Activated T-cell treated with anti-CD3 and anti-CD28 coated beads for 1 hour (primary cell): ENCODE data around the gene CDK17.
"Not testable (repeated sequence)": the region's sequence is repeated elsewhere in the genome, so short reads cannot be mapped to it uniquely, and the experiment has no call there.

Experiments
- DNase-seq: peaks from one replicate; pipeline ENCODE4 v3.0.0-alpha.2; 2020; ENCODE audit warnings: low read depth

CDK17 gene

GRCh38 chr12:96399919-96400630 is at the start of gene CDK17:
Gene CDK17 (minus strand): TSS chr12:96400439. CDS start chr12:96334836, 65,603 bp downstream.
- DNase-seq: peak; percentile 82

DNA sequence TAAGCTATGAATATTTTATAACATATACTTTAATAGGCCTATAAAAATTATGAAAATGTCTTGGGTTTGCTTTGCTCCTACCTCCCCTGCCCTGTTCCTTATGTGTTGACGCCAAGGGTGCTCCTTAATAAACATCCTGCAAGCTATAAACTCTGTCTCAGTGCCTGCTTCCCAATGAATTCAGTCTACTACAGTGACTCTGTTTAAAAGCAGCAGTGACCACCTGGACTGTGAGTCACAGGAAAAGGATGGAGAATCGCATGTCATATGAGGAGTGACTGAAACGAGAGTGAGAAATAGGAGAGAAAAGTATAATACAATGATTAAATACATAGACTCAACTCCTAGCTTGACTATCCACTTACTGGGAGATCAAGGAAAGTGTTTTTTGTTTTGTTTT is 48.1 kb upstream of the CDK17 start:
- DNase-seq: no peak

DNA sequence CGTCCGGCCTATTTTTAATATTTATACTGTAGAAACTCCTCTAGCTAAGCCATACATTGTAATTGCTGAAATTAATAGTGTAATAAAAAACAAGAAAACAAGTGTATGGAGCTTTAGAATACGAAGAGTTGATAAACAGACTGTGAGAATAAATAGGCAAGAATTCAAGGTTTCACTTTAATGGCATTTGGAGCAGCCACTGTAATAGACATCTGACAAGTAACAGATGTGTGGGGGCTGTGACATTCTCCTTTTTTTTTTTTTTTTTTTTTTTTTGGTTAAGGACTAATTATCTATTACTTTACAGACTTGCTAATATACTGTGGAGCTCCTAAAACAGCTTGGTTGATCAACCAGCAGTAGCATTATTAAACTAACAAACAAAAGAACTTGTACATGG is 47.0 kb upstream of the CDK17 start:
- no peak for DNase-seq

DNA sequence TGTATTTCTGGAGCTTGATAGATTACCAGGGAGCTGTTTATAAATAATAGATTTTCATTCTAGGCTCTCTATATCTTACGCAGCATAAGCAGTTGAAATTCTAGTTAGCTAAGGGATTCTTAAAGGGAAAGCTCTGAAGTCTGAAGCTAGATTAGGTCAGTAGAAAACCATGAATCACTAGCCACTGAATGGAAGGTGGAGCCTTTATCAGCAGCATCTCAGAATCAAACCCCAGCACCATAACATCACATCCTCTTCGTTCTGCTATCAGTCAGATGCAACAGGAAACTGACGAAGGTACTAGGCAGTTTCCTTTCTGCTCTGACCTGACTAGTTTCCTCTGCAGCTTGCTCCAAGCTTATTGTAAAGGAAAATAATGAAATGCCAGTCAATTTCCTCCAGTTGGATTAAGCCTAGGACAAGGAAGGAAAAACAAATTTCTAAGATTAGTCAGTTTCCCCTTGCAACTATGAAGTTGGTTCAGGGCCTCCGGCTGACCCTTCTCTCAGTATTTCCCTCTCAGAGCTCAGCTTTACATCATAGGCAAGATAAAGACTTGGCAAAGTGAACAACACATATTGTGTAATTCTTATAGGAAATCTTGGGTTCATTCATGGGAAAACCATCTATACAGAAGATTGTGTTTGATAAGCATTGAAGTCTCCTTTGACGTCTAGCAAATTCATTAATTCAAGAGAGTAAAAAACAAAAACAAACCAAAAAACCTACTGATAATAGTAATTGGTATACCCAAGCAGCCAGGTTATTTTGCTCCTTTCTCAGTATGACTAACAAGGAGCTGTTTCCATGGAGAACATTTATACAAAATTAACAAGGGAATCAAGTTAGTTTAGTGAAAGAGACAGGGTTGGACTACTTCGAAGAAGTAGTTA is 45.7 kb upstream of the CDK17 start:
- peak; percentile 10 for DNase-seq

DNA sequence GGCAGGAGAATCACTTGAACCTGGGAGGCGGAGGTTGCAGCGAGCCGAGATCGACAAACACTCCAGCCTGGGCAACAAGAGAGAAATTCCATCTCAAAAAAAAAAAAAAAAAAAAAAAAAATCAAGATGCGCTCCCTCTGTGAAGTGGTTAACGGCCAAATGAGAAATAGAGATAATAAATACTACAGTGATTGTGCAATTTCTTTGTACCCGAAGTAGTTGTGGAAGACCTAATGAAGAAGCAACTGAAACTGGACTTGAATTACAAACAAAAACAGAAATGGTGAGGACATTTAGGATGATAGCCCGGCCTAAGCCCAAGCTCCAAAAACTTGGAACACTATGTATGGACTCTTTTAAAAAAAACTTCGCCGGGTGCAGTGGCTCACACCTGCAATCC is 44.2 kb upstream of the CDK17 start:
- no peak for DNase-seq

DNA sequence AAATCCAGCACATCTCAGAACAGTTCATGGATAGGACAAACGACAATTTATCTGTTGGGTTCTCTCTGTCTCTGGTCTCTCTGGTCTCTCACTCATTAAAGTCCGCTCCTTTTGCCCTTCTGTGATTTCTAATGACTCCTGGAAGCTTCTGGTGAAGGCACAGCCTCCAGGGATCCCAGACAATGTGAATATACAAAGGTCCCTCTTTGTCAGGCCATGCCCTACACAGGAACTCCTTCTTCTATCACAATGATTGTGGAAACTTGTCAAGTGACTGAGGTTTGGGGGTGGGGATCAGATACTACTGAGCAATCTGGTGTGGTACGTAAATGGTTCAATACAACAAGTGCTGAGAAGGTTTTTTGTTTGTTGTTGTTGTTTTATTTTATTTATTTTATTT is 42.7 kb upstream of the CDK17 start:
- DNase-seq: no peak

DNA sequence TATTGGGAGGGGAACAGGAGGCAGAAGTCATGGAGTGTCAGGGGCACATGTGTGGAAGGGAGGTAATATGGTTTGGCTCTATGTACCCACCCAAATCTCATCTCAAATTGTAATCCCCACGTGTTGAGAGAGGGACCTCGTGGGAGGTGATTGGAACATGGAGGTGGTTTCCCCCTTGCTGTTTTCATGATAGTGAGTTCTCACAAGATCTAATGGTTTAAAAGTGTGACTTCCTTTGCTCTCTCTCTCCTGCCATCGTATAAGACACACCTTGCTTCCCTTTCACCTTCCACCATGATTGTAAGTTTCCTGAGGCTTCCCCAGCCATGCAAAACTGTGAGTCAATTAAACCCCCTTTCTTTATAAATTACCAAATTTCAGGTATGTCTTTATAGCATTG is 41.6 kb upstream of the CDK17 start:
- no peak for DNase-seq

DNA sequence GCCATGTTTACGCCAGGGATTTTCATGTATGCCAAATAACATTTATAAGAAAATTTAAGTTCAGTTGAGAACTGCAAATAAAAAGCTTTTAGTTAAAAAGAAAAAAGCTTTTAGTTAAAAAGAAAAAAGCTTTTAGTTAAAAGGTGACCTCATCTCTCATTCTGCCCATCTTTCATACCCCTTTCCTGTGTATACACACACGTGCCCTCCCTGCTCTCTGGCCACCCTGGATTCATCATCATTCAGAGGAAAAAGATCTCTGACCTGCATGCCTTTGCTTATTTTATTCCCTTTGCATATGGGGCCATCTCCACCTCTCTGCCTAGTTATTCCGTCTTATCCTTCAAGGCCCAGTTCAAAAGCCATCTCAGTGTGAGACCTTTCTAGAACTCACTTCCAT is 38.1 kb upstream of the CDK17 start:
- no peak for DNase-seq

- DNase-seq: no peak
Observed at GRCh38 chr12:96437171-96437445, 36.9 kb upstream of the CDK17 start.

GRCh38 chr12:96436366-96437170 is 36.3 kb upstream of the CDK17 start:
- no peak for DNase-seq

DNA sequence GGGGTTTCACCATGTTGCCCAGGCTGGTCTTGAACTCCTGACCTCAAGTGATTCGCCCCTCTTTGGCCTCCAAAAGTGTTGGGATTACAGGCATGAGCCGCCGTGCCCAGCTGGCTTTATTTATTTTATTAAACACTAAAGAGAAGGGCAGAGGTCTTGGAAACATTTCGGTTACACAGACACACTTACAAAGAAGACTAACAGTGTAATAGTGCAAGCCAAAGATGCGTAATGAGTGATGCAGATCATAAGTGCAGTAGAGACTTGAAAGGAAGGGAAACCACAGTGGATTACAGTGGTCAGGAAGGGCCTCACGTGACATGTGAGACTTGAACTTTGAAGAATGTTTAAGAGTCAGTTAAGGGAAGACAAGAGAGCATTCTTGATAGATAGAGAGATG is 33.9 kb upstream of the CDK17 start:
- peak; percentile 42 for DNase-seq

- not testable (repeated sequence) for DNase-seq
Observed at GRCh38 chr12:96432496-96433321, 32.5 kb upstream of the CDK17 start.

GRCh38 chr12:96431067-96431466 is 30.8 kb upstream of the CDK17 start:
- no peak for DNase-seq

DNA sequence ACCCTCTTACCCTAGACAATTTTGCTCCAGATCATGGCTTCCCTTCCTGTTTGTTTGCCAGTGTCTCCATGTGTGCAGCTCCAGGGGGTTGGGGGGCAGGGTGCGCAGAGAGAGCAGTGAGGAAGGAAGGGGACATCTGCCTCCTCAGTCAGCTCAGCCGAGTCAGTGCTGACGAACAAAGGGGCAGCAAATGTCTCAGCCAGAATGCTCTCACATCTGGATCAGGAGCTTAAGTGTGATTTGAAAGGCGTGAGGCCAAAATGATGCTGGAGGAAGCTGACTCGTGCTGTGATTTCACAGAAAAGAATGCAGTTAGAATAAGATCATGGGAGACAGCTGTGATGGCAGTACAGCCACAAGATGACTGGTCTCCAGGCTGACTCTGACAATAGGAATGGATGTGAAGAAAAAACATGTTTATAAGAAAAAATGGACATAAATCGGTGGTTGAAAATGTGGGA is 27.1 kb upstream of the CDK17 start:
- no peak for DNase-seq

DNA sequence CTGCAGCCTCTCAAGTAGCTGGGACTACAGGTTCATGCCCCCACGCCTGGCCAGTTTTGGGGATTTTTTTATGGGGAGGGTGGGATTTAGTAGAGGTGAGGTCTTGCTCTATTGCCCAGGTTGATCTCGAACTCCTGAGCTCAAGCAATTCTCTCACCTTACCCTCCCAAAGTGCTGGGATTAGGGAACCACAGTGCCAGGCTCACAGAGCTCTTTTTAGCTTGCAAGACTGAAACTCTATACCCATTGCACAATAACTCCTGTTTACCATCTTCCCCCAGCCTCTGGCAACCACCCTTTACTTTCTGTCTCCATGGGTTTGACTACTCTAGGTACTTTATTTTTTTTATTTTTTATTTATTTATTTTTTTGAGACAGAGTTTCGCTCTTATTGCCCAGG is 25.7 kb upstream of the CDK17 start:
- no peak for DNase-seq

GRCh38 chr12:96425321-96425720 is 25.1 kb upstream of the CDK17 start:
- no peak for DNase-seq

- no peak for DNase-seq
Observed at GRCh38 chr12:96424601-96425000, 24.4 kb upstream of the CDK17 start.

- DNase-seq: no peak
Observed at GRCh38 chr12:96422192-96422591, 22.0 kb upstream of the CDK17 start.

DNA sequence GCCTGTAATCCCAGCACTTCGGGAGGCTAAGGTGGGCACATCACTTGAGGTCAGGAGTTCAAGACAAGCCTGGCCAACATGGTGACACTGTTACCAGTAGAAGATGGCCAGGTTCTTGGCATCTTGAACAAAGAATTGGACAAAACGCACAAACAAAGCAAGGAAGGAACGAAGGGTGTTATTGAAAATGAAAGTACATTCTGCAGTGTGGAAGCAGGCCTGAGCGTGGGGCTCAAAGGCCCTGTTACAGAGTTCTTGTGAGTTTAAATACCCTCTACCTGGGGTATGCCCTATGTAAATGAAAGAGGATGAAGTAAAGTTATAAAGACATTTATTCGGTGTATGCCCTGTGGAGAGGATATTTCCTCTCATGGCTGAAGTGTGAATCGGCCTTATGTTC is 20.8 kb upstream of the CDK17 start:
- no peak for DNase-seq

- no peak for DNase-seq
Observed at GRCh38 chr12:96420277-96420835, 20.1 kb upstream of the CDK17 start.

DNA sequence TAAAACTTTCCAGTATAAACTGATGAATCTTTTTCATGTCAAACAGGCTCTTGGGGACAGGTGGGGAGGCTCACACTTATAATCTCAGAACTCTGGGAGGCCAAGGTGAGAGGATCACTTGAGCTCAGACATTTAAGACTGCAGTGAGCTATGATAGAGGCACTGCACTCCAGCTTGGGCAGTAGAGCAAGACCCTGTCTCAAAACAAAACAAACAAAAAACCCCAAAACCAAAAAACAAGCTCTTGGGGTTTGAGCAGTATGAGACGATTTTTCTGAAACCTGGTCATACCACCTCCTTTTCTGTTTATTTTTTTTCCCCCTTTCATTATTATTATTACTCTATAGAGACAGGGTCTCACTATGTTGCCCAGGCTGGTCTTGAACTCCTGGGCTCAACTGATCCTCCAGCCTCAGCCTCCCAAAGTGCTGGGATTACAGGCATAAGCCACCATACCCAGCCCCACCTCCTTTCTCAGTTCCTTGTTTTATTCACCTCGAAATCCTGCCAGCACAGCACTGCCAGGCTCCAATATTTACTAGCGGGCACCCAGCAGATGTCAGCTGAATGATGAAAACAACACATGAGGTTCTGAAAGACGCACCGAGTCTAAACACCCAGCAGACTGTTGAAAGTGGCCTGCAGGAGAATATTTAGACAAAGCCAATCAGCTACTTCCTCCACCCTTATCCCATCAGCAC is 19.5 kb upstream of the CDK17 start:
- no peak for DNase-seq
